SH-SY5Y (cell line): ENCODE measurements around the gene CNTNAP5.

ENCODE experiments used
- GATA2 ChIP-seq: IDR thresholded peaks from 2 replicates; pipeline ENCODE4 v1.6.1; 2011; ENCODE audit warnings: mild to moderate bottlenecking, low read depth, low read length
- GATA3 ChIP-seq: IDR thresholded peaks from 2 replicates; pipeline ENCODE4 v1.6.1; 2011; ENCODE audit warnings: low read depth, mild to moderate bottlenecking, low read length, moderate library complexity

The CNTNAP5 gene

DNA sequence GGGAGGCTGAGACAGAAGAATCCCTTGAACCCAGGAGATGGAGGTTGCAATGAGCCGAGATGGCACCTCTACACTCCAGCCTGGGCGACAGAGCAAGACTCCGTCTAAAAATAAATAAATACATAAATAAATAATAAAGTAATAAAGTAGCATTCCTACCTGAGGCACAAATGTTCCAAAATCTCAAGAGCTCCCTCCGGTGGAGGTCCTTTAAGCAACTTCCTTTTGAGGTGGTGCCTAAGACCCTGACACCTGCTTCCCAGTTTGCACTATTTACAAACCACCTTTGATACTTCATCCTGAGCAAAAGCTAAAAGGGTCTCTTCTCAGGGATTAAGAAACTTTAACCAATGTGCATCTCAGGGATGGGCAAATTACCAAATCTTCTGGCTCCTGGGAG lies 505.1 kb downstream of the CNTNAP5 start:
- TF ChIP-seq GATA3 (no peak), GATA2 (no peak)

DNA sequence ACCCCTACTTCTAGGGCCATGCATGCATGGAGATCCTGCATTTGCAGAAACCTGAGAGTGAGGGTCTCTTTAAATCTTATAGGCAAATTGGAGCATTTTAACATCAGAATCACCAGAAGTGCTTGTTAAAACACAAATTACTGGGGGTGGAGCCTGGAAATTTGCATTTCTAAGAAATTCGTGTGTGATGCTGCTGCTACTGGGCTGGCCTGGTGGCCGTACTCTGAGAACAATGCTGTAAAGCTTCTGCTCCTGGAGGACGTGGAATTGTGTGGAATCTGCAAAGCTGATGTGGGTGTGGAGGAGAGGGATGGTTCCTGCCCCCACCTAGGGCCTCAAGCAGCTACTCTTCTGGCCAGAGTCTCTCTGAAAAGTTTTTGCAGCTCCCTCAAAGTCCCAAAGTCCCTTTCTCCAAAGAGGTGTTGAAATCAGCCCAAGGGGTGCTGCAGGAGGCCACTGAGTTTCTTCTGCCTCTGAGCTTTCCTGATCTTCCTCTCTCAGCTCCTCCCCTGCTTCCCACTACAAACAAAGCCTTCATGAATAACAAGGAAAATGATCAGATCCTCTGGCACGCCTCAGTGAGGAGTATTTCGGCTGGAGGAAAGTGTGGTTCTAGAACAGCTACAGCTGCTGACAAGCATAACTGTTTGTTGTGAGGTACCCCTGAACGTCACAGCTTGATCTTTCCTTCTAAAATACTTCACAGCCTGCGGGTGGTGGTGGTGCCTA lies 508.3 kb downstream of the CNTNAP5 start:
- TF ChIP-seq GATA3 (no peak), GATA2 (no peak)

GRCh38 chr2:124534028-124534427 lies 508.9 kb downstream of the CNTNAP5 start:
- TF ChIP-seq GATA2 (no peak), GATA3 (no peak)

- TF ChIP-seq GATA2 (no peak), GATA3 (no peak)
Measured at GRCh38 chr2:124535816-124536215, 510.7 kb downstream of the CNTNAP5 start.

- TF ChIP-seq GATA3 = no peak
- TF ChIP-seq GATA2 = no peak
Measured at GRCh38 chr2:124536591-124536990, 511.5 kb downstream of the CNTNAP5 start.

DNA sequence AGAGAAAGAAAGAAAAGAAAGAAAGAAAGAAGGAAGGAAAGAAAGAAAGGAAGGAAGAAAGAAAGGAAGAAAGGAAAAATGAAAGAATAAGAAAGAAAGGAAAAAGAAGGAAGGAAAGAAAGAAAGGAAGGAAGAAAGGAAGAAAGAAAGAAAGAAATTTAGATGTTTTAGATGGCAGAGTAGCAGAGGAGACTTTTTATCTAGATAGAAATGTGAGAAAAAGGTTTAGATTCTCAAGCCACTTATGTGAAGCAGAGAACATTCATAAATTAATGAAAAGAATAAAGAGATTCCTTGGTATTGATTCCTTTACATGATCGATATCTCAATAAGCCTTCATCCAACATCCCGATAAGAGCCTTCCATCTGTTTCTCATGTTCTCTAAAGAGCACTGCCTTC lies 513.5 kb downstream of the CNTNAP5 start:
- TF ChIP-seq GATA3 = no peak
- TF ChIP-seq GATA2 = no peak

DNA sequence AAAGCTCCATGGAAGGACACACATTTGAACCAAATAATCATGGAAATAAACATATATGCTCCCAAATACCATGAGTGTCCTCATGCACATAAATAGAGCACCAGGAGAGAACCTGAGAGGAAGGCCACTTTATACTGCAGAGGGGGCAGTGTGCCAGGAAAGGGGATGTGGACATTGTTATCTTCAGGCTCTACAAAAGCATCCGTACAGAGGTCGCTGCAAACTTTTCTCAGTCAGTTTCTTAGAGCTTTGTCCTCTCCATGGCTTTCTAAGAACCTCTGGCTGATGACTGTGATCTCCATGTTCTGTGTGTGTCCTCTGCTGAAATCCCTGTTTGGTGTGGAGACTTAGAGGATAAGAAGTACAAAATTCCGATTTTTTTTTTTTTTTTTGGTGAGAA lies 515.7 kb downstream of the CNTNAP5 start:
- TF ChIP-seq GATA2 (no peak), GATA3 (no peak)

DNA sequence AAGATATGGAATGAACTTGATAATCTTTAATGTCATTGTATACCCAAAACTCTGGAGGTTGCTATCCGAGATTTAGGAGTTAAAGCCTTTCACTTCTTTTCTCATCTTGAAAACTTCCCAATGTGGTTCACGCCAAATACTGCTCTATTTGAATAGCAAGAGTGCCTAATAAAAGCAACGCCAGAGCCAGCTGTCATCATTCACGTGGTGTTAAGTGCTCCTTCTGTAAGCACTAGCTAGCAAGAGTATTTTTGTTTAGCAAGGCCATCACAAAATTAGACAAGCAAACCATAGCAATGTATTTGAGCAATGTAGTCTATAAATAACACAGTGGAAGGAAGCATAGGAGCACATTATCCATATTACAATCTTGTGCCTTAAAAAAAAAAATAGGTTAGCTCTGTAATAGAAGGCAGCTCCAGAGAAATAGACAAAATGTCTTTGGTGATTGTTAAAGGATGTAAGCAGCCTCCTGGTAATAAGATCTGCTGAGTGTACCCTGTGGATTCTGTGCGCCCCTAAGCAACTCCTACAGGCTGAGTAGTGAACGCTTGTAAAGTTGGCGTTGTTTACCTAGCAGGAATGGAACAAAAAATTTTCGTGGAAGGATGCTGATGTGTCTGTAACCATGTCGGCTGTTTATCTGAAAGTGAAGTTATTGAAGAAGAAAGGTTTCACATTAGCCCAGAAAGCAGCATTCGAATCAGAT lies 518.0 kb downstream of the CNTNAP5 start:
- TF ChIP-seq GATA3 (no peak), GATA2 (no peak)

GRCh38 chr2:124547700-124548099 lies 522.6 kb downstream of the CNTNAP5 start:
- TF ChIP-seq GATA3 (no peak), GATA2 (no peak)

DNA sequence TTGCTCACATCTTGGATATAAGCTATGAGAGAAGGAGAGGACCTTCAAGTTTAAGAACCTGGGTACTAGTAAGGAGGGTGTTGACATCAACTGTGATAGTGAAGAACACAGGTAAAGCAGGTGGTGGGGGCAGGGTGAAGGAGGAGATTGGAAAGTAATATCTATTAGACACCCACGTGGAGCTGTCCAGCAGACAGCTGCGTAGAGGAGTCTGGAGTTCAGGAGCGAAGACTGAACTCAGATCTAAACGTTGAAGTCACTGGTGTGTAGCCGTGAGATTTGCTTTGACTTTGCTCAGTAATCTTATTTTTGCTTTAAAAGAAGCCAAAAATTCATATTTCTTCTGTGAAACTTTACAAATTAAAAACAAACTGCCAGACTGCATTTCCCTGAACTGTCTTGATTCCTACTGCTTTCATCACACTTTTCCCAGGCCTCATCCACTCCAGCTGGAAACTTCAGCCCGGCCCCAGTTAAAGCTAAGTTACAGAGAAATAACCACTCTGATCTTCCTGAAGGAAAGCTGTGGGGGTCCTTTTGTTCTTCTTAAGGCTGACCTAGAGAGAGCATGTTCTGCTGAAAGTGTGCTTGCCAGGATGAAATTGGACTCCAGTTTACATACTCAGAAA lies 533.3 kb downstream of the CNTNAP5 start:
- no peak for TF ChIP-seq GATA2

DNA sequence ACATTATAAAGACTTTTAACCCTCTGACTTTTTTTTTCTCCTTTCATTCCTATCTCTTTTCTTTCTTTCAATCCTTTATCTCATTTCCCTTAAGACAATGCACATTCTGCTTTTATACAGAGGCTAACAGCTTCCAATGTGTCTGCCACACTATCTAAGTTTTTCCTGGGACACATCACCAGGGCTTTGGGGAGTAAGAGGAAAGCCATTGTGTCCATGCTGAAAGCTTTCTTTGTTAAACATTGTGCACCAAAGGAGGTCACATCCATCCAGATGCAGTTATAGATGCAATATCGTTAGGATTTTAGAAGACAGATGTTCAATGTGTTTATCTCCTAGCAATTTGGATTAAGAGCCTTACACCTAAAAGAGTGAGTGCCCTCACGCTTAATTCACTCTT lies 534.1 kb downstream of the CNTNAP5 start:
- TF ChIP-seq GATA2 = no peak
- no peak for TF ChIP-seq GATA3

GRCh38 chr2:124560592-124561112 lies 535.6 kb downstream of the CNTNAP5 start:
- no peak for TF ChIP-seq GATA2
- no peak for TF ChIP-seq GATA3

DNA sequence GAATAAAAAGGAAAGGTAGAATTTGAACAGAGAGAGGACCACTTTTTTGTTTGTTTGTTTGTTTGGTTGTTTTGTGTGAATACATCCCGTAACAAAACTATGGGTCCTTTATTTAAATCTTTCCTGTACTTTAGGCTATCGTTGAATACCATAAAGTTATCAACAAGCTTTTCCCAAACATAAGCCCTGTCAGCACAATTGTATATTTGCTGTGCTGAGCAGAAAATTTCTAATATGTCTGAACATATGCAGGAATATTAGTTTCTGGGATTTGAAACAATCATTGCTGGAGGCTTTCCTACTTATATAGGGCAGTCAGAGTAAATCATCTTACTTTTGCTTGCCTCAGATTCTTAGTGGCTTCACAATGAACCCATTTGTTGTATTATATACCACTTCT lies 536.4 kb downstream of the CNTNAP5 start:
- TF ChIP-seq GATA2 = no peak
- no peak for TF ChIP-seq GATA3

- TF ChIP-seq GATA3 = no peak
- TF ChIP-seq GATA2 = no peak
Measured at GRCh38 chr2:124563426-124563825, 538.3 kb downstream of the CNTNAP5 start.
